GM18951 (cell line): Measurements from ENCODE around the gene CBLB.

Experiments used
- POLR2A ChIP-seq: IDR thresholded peaks from 4 replicates; pipeline ENCODE4 v1.6.1; 2011; ENCODE audit warnings: mild to moderate bottlenecking; ENCODE audit not compliant: insufficient read length, insufficient read depth; ENCODE audit errors: extremely low read depth
- in situ Hi-C: fragments of 300-500 bp; cut with MboI; formaldehyde crosslinking; loops from one replicate; pipeline ENCODE4 v1.12.0; 2022; ENCODE audit warnings: low sequenced_read_pairs, mixed read lengths, inconsistent platforms; ENCODE audit not compliant: unreplicated experiment

The CBLB gene

DNA sequence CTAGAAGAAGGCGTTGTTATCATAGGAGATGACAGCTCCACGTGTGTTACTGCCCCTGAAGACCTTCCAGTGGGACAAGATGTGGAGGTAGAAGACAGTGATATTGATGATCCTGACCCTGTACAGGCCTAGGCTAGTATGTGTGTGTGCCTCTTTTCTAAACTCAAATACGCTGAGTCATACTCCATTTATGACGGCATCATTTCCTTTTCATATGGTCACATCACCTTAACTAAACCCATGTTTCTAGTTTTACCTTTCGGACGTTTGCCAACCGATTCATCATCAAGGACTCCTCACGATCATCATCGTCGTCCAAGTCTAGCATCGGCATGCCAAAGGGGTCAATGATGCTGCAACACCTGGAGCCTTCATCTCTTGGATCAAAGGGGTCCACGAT lies 149.0 kb downstream of the CBLB start:
- in situ Hi-C loops, result no loop called here
- TF ChIP-seq POLR2A, result no peak

DNA sequence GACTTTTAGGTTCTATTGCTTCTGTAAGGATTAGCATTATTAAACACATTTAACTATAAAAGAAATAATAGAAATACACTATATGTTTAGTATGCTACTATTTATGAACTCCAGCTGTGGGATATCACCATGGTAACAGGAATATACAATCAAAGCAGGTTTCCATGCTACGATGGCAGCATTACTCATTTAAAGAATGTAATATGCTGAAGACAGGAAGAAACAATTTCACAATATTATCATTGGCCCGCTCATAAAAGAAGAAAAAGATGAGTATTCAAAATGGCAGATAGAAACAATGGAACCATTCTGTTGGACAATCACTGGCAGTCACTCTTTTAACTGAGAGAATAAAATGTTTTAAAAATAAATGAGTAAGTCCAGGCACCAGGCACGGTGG lies 153.4 kb downstream of the CBLB start:
- in situ Hi-C loops, result no loop called here
- no peak for TF ChIP-seq POLR2A

DNA sequence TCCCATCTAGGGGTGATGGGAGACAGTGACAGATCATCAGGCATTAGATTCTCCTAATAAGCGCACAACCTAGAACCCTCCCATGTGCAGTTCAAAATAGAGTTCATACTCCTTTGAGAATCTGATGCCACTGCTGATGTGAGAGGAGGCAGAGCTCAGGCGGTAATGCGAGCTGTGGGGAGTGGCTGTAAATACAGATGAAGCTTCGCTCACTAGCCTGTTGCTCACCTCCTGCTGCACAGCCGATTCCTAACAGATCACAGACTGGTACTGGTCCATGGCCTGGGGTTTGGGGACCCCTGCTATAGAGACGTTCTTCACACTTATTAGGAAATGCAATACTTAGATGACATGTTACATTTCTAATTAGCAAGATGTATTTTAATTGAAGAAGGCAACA lies 154.4 kb downstream of the CBLB start:
- in situ Hi-C loops, result no loop called here
- TF ChIP-seq POLR2A, result no peak

DNA sequence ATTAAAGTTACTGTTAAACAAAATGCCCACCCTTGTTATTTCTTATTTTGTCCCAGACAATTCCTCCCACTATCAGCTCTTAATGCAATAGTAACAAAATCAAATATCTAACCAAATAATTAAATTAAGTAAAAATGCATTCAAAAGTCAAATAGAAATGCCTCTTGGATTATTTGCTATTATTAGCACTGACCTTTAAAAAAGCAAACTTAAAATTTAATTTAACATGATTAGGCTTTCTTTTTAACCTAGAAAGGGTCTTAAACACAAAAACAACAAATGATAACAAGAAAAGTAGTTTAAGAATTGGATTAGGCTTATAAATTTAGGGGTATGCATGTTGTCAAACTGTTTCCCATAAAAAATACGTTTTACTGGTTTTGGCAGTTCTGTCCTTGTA lies 159.8 kb downstream of the CBLB start:
- no peak for TF ChIP-seq POLR2A
- in situ Hi-C loops, result no loop called here

DNA sequence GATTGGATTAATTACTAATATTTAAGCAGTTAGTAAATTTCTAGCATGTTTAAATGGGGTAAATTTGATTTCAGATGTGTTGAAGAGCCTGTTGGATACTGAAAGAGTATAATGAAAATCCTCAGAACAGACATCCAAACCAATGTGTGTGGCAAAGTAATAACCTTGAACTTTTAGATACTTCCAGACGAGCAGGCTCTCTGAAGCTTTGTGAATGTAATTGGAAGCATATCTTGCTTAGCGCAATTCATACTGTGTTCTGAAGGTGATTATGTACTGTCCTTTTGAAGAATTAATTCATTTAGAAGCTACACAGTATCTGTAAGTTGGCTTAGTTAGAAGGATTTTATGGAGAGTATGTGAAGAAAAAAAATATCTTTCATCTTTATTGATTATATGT lies 161.8 kb downstream of the CBLB start:
- no peak for TF ChIP-seq POLR2A
- in situ Hi-C loops, result no loop called here

DNA sequence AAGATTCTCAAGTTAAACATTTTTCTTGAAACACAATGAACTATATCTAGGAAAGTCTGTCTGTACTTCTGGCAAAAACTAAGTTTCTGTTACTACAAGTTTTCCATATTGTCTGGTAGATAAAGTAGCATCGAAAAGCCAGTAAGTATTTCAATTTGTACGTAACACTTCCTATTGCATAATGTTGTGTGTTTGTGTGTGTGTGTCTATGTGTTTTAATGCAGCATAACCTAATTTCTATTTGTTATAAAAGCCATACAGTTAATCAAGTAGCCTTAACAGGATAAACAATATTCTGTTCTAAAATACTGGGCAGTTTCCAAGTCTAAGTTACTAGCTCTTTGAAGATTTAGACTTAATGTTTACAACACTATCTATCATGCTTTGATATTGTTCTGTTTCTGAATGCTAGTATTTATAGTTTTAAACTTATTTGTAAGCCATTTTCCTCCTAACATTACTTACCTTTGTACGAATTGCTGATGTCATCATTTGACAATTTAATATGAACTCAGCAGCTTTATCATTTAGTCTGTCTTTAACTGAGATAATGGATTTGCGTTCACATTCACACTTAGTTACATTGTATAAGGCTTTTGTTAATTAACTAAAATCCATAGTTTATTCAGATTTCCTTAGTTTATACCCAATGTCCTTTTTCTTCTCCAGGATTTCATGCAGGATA lies 163.9 kb downstream of the CBLB start:
- in situ Hi-C loops, result no loop called here
- TF ChIP-seq POLR2A, result no peak

DNA sequence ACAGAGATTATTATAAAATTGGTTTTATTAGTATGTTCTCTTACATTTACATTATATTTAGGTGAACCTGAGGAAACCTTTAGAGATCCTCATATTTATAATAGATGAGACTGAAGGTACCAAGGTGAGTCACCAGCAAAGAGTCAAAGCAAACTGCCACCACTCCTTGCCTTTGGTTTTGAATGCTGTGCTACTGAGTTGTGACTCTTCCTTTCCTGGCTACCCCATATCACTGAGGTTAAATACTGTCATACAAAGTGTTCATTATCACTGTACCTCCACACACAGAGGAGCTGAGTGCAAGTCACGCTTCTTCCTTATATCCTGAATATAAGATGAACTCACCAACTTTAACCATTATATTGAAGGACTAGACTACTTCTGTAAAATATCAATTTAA lies 168.2 kb downstream of the CBLB start:
- TF ChIP-seq POLR2A, result no peak
- in situ Hi-C loops, result no loop called here

DNA sequence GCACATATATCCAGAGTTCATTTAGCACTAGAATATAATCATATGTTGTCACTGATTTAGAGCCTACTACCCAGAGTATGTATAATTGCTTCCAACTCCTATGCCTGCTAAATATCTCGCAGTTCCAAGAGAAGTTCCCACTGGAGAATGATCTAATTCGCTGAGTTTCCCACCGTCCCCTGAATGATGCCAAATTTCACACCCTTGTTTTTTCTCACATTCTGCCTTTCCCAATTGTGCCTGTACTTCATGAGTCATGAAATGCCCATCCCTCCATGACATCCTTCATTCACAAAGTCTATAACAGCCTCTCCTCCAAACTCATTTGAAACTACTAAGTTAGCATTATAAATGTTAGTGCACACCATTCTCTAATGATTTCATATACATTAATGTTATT lies 177.2 kb downstream of the CBLB start:
- no peak for TF ChIP-seq POLR2A
- in situ Hi-C loops, result loop anchor here (25.0 kb wide), 1 partner anchor 921 kb away; no protein-coding TSS in a partner anchor

DNA sequence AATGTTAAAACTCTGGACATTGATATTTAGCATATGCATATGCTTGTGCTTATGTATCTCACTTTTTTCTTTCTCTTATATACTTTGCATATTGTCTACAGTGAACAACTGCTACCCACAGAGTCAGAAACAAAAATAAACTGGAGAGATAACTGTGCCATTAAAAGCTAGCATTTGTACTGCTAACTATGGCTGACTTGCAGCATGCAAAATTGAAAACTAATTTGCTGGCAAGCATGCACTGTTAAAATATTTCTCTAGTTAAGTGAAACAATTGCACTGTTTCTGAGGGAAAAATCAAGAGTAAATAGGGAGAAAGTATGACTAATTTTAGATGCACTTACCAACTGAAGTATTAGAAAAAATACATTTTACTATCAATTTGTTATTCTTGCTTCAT lies 177.8 kb downstream of the CBLB start:
- TF ChIP-seq POLR2A, result no peak
- in situ Hi-C loops, result loop anchor here (25.0 kb wide), 1 partner anchor 921 kb away; no protein-coding TSS in a partner anchor

DNA sequence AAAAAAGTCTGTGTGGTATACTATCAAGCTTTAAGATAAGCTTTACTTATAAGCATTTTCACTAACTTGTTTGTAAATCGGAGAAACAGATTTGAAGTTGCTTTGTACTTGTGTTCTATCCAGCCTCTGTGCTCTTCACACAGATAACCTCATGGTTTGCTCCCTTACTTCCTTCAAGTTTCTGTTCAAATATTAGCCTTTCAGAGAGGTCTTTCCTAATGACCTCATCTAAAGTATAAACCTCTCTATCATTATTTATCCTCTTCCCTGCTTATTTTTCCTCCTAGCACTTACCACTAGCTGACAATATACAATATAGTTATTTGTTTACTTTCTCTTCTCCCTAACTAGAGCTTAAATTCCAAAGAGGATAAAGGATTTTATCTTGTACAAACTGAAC lies 180.0 kb downstream of the CBLB start:
- TF ChIP-seq POLR2A, result no peak
- in situ Hi-C loops, result loop anchor here (25.0 kb wide), 1 partner anchor 923 kb away; no protein-coding TSS in a partner anchor

DNA sequence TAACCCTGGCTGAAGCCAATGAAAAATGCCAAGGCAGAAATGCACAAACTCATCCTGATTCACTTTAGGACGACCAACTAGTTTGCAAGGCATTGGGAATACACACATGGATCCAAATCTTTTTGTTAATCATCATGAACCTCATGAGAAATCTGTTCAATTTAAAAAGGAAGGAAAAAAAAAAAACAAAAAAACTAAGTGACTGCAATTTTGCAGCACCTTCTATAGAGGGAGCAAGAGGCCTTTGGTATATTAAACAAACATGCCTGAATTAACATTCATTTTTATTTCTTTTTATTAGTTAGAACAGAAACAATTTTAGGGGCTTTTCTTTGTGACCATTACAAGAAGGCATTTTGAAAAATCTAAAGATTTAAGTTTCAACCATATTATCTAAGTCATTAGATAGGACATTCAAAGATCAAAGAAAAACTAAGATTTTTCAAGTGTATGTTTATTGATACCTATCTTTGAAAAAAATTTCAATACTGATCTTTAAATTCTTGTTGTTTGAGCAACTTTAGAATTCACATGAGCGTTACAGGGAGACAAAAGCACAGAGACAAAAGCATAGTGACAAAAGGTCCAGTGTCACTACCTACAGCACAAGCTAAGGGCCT lies 182.4 kb downstream of the CBLB start:
- in situ Hi-C loops, result loop anchor here (25.0 kb wide), 1 partner anchor 926 kb away; no protein-coding TSS in a partner anchor
- no peak for TF ChIP-seq POLR2A

DNA sequence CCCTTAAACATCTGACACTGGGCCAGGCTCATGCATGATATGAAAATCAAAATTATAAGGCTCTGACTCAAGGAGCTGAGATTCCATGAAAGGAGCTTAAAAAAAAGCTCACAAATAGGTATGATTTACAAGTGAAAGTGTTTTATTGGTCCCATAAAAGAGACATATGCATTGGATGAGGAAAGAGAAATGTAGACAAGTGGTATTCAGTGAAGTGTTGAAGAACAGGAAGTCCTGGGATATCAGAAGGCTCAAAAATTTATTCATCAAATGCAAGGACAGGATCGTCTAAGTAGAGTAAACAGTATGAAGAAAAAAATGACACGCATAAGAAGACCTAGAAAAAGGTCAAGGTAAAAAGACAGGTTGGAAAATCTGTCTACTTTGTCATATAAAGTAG lies 188.9 kb downstream of the CBLB start:
- in situ Hi-C loops, result loop anchor here (25.0 kb wide), 1 partner anchor 932 kb away; no protein-coding TSS in a partner anchor
- no peak for TF ChIP-seq POLR2A

DNA sequence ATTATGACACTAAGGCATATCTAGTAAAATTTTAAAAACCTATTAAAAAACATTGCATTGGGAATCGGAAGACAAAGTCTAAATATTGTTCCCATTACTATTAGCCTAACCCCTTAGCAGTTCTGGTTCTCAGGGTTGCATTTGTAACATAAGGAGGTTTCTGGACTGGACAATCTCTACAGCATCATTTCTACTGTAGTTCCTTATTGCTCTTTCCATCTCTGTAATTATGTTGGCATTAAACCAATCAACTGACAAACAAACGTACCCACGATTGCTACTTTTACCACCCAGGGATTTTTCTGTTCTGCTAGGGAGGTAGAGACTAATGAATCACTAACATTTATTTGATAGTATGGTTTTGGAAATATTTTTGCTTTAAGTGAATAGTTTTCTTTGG lies 190.8 kb downstream of the CBLB start:
- in situ Hi-C loops, result loop anchor here (25.0 kb wide), 1 partner anchor 934 kb away; no protein-coding TSS in a partner anchor
- no peak for TF ChIP-seq POLR2A
